HFF-Myc (cell line): Measurements from ENCODE around the gene QRSL1.

Experiments
- DNase-seq: peaks from one replicate; pipeline ENCODE4 v3.0.0-alpha.2; 2011; ENCODE audit warnings: low read depth; ENCODE audit errors: extremely low read depth
- H3K4me3 ChIP-seq: replicated peaks from 2 replicates; pipeline ENCODE4 v1.5.1; 2011; ENCODE audit warnings: low read depth, mild to moderate bottlenecking, control low read depth, low read length
- TF ChIP-seq, protein P1 (sequence below): IDR thresholded peaks from 2 replicates; pipeline ENCODE4 v1.5.1; 2012; ENCODE audit warnings: mild to moderate bottlenecking, low read depth, low read length, control low read depth; ENCODE audit errors: missing control alignments

QRSL1 gene

GRCh38 chr6:106643061-106643460 lies 13.7 kb downstream of the QRSL1 start:
- TF ChIP-seq, protein P1, sequence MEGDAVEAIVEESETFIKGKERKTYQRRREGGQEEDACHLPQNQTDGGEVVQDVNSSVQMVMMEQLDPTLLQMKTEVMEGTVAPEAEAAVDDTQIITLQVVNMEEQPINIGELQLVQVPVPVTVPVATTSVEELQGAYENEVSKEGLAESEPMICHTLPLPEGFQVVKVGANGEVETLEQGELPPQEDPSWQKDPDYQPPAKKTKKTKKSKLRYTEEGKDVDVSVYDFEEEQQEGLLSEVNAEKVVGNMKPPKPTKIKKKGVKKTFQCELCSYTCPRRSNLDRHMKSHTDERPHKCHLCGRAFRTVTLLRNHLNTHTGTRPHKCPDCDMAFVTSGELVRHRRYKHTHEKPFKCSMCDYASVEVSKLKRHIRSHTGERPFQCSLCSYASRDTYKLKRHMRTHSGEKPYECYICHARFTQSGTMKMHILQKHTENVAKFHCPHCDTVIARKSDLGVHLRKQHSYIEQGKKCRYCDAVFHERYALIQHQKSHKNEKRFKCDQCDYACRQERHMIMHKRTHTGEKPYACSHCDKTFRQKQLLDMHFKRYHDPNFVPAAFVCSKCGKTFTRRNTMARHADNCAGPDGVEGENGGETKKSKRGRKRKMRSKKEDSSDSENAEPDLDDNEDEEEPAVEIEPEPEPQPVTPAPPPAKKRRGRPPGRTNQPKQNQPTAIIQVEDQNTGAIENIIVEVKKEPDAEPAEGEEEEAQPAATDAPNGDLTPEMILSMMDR = no peak
- H3K4me3 ChIP-seq = no peak overlapping the region
- no peak for DNase-seq

GRCh38 chr6:106648651-106649308 lies 19.4 kb downstream of the QRSL1 start:
- TF ChIP-seq, protein P1 = no peak
- H3K4me3 ChIP-seq = no peak overlapping the region
- no peak for DNase-seq

DNA sequence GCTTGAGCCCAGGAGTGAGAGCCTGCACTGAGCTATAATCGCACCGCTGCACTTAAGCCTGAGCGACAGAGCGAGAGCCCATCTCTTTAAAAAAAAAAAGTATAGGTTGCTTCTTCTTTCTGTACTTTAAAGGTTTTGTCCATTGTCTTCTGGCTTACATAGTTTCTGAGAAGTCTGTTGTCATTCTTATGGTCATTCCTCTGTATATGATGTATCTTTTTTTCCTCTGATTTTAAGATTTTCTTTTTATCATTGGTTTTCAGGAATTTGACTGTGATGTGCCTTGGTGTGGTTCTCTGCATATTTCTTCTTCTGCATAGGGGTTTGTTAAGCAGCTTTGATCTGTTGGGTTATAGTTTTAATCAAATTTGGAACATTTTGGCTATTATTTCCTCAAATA lies 29.1 kb downstream of the QRSL1 start:
- H3K4me3 ChIP-seq = no peak overlapping the region
- TF ChIP-seq, protein P1 = no peak
- no peak for DNase-seq

GRCh38 chr6:106659859-106660258 lies 30.5 kb downstream of the QRSL1 start:
- DNase-seq = no peak
- TF ChIP-seq, protein P1 = no peak
- no peak overlapping the region for H3K4me3 ChIP-seq

- TF ChIP-seq, protein P1 = no peak
- no peak for DNase-seq
- H3K4me3 ChIP-seq = no peak overlapping the region
Measured at GRCh38 chr6:106662458-106662857, 33.1 kb downstream of the QRSL1 start.

- H3K4me3 ChIP-seq = no peak overlapping the region
- no peak for DNase-seq
- TF ChIP-seq, protein P1 = no peak
Measured at GRCh38 chr6:106666282-106667021, 37.1 kb downstream of the QRSL1 start.
